ENCODE measurements around the gene VEGFC. TPM values are rescaled to one million over a fixed set of nuclear protein-coding genes. Genes with fewer than 3 reads are reported as not detected.

The VEGFC gene
- total and polyA plus RNA-seq, 2 donors (not counting 1 experiment from before 2014, with no cell fraction given) = not detected

DNA sequence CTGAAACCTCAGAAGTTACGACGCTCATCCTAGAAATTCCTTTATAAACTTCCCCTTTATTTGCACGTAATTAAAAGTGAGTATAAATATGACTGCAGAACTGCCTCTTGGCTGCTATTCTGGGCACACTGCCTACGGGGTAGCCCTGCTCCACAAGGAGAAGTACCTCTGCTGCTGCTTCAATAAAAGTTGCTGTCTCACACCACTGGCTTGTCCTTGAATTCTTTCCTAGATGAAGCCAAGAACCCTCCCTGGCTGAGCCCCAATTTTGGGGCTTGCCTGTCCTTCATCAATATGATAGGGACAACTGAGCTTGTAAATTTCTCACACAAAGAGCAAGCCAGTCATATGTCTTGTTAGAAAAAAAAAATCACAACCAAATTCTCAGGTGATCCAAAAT is 115.8 kb downstream of the VEGFC start:
- Mint-ChIP-seq H3K27me3 (no peaks in the 10 kb centered on the region), H3K27ac (no peak overlapping the region)
- POLR2A ChIA-PET = no interaction called here

DNA sequence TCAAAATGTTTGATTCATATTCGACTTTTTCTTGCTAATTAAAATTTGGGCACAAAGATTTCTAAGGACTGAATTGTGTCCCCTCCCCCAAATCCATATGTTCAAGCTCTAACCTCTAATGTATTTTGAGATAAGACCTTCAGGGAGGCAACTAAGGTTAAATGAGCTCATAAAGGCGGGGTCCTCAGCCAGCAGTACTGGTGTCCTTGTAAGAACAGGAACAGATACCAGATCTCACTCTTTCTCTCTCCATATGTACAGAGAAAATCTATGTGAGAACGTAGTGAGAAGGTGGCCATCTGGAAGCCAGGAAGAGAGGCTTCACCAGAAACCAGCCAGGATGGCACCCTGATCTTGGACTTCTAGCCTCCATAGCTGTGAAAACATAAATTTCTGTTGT is 116.9 kb downstream of the VEGFC start:
- H3K4me1 Mint-ChIP-seq = no peaks in the 10 kb centered on the region
- H3K4me1 ChIP-seq (ENCODE audit: control insufficient read depth in 2 of 2, insufficient read depth in 2 of 2, low read length in 2 of 2) = no peaks in the 10 kb centered on the region
- 51% methylated on average over 2 of the region's 3 CpGs for WGBS (ENCODE audit: insufficient coverage)
- no peaks in the 10 kb centered on the region for H3K9me3 Mint-ChIP-seq (ENCODE audit: insufficient read depth)
- H3K36me3 ChIP-seq (replicated peaks in 1 of 2; ENCODE audit: control extremely low read depth in 1 of 2, control insufficient read depth in 1 of 2, extremely low read depth in 1 of 2, insufficient read depth in 2 of 2, low read length in 1 of 2) = no peaks in the 10 kb centered on the region
- H4K20me1 ChIP-seq (ENCODE audit: control insufficient read depth, insufficient read depth, low read length, poor library complexity, severe bottlenecking) = no peaks in the 10 kb centered on the region
- H3K27ac Mint-ChIP-seq = no peak overlapping the region
- H2AFZ ChIP-seq (ENCODE audit: insufficient read depth, low read depth, low read length, poor library complexity, severe bottlenecking) = no peak overlapping the region
- H3K9me3 ChIP-seq (ENCODE audit: control extremely low read depth in 1 of 3, control insufficient read depth in 2 of 3, insufficient read depth in 1 of 3, low read length in 2 of 3) = no peaks in the 10 kb centered on the region
- H3K4me2 ChIP-seq (replicated peaks; ENCODE audit: low read depth, low read length, poor library complexity, severe bottlenecking) = no peak overlapping the region
- H3K27ac ChIP-seq (ENCODE audit: low read length in 2 of 2) = no peak overlapping the region
- POLR2A ChIA-PET = no interaction called here
- no peaks in the 10 kb centered on the region for H3K79me2 ChIP-seq (ENCODE audit: control insufficient read depth, insufficient read depth, low read length)
- no peaks in the 10 kb centered on the region for H3K27me3 ChIP-seq (replicated peaks in 1 of 4; ENCODE audit: control extremely low read depth in 1 of 4, control insufficient read depth in 3 of 4, insufficient read depth in 4 of 4, low read length in 3 of 4)
- intact Hi-C loops (cut with micrococcal nuclease) = no loop called here
- DNase-seq (no peak), ATAC-seq (ENCODE audit: low read depth) (no peak)
- H3K9ac ChIP-seq (ENCODE audit: low read length) = no peak overlapping the region
- TF ChIP-seq, protein P1, sequence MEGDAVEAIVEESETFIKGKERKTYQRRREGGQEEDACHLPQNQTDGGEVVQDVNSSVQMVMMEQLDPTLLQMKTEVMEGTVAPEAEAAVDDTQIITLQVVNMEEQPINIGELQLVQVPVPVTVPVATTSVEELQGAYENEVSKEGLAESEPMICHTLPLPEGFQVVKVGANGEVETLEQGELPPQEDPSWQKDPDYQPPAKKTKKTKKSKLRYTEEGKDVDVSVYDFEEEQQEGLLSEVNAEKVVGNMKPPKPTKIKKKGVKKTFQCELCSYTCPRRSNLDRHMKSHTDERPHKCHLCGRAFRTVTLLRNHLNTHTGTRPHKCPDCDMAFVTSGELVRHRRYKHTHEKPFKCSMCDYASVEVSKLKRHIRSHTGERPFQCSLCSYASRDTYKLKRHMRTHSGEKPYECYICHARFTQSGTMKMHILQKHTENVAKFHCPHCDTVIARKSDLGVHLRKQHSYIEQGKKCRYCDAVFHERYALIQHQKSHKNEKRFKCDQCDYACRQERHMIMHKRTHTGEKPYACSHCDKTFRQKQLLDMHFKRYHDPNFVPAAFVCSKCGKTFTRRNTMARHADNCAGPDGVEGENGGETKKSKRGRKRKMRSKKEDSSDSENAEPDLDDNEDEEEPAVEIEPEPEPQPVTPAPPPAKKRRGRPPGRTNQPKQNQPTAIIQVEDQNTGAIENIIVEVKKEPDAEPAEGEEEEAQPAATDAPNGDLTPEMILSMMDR (IDR thresholded peaks at IDR 0.05) = no peak
- TF ChIP-seq EZH2 (IDR thresholded peaks at IDR 0.05; ENCODE audit: borderline replicate concordance, insufficient read depth, low read depth, low read length, poor library complexity, severe bottlenecking) = no peak
- CTCF ChIA-PET = no interaction called here
- no peaks in the 10 kb centered on the region for H3K27me3 Mint-ChIP-seq
- no peak overlapping the region for H3K4me3 ChIP-seq (ENCODE audit: control extremely low read depth in 1 of 5, extremely low read depth in 1 of 5, insufficient read depth in 1 of 5, low read depth in 2 of 5, low read length in 4 of 5)
- H3K4me3 Mint-ChIP-seq = no peak overlapping the region

More for the DNA sequence above, 115.8 kb downstream of the VEGFC start:
- intact Hi-C loops (cut with micrococcal nuclease) = no loop called here
- Histone ChIP-seq H3K79me2 (ENCODE audit: control insufficient read depth, insufficient read depth, low read length) (no peaks in the 10 kb centered on the region), H4K20me1 (ENCODE audit: control insufficient read depth, insufficient read depth, low read length, poor library complexity, severe bottlenecking) (no peaks in the 10 kb centered on the region), H3K4me2 (replicated peaks; ENCODE audit: low read depth, low read length, poor library complexity, severe bottlenecking) (no peak overlapping the region), H3K9me3 (ENCODE audit: control extremely low read depth in 1 of 3, control insufficient read depth in 2 of 3, insufficient read depth in 1 of 3, low read length in 2 of 3) (no peaks in the 10 kb centered on the region), H3K9ac (ENCODE audit: low read length) (no peak overlapping the region), H2AFZ (ENCODE audit: insufficient read depth, low read depth, low read length, poor library complexity, severe bottlenecking) (no peak overlapping the region), H3K36me3 (replicated peaks in 1 of 2; ENCODE audit: control extremely low read depth in 1 of 2, control insufficient read depth in 1 of 2, extremely low read depth in 1 of 2, insufficient read depth in 2 of 2, low read length in 1 of 2) (no peaks in the 10 kb centered on the region), H3K27ac (ENCODE audit: low read length in 2 of 2) (no peak overlapping the region), H3K4me3 (ENCODE audit: control extremely low read depth in 1 of 5, extremely low read depth in 1 of 5, insufficient read depth in 1 of 5, low read depth in 2 of 5, low read length in 4 of 5) (no peak overlapping the region), H3K4me1 (ENCODE audit: control insufficient read depth in 2 of 2, insufficient read depth in 2 of 2, low read length in 2 of 2) (no peaks in the 10 kb centered on the region), H3K27me3 (replicated peaks in 1 of 4; ENCODE audit: control extremely low read depth in 1 of 4, control insufficient read depth in 3 of 4, insufficient read depth in 4 of 4, low read length in 3 of 4) (no peaks in the 10 kb centered on the region)
- no CpG with 5 or more reads among the region's 4 CpGs for WGBS (ENCODE audit: insufficient coverage)
- no peak overlapping the region for H3K4me3 Mint-ChIP-seq
- TF ChIP-seq EZH2 (IDR thresholded peaks at IDR 0.05; ENCODE audit: borderline replicate concordance, insufficient read depth, low read depth, low read length, poor library complexity, severe bottlenecking) = no peak
- TF ChIP-seq, protein P1 (IDR thresholded peaks at IDR 0.05) = no peak
- CTCF ChIA-PET = no interaction called here
- H3K4me1 Mint-ChIP-seq = no peaks in the 10 kb centered on the region
- ATAC-seq (ENCODE audit: low read depth) = no peak
- no peaks in the 10 kb centered on the region for H3K9me3 Mint-ChIP-seq (ENCODE audit: insufficient read depth)
- no peak for DNase-seq

Measured in B cell (primary cell).